ENCODE results near the gene QRFPR.

QRFPR gene

DNA sequence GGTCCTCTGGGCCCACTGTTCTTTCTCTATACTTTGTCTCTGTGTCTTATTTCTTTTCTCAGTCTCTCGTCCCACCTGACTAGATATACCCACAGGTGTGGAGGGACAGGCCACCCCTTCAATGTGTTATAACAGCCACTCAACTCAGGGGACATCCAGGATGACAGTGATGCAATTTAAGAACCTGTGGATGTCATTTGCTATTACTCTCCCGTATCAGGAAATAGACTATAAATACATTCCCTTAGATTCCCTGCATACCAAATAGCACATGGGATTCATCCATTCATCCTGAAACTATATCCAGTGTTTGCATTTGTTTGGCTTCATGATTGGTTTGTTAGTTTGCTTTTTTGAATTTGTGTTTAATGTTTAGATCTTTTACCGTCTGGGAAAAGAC lies 16.6 kb upstream of the QRFPR start:
- TF ChIP-seq, protein P1, sequence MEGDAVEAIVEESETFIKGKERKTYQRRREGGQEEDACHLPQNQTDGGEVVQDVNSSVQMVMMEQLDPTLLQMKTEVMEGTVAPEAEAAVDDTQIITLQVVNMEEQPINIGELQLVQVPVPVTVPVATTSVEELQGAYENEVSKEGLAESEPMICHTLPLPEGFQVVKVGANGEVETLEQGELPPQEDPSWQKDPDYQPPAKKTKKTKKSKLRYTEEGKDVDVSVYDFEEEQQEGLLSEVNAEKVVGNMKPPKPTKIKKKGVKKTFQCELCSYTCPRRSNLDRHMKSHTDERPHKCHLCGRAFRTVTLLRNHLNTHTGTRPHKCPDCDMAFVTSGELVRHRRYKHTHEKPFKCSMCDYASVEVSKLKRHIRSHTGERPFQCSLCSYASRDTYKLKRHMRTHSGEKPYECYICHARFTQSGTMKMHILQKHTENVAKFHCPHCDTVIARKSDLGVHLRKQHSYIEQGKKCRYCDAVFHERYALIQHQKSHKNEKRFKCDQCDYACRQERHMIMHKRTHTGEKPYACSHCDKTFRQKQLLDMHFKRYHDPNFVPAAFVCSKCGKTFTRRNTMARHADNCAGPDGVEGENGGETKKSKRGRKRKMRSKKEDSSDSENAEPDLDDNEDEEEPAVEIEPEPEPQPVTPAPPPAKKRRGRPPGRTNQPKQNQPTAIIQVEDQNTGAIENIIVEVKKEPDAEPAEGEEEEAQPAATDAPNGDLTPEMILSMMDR (IDR thresholded peaks at IDR 0.05; ENCODE audit: insufficient read depth, low read depth, low read length, missing control alignments), result no peak
- no peak overlapping the region for H3K4me3 ChIP-seq (ENCODE audit: low read length)

GRCh38 chr4:121392426-121393086 lies 11.7 kb upstream of the QRFPR start:
- TF ChIP-seq, protein P1 (IDR thresholded peaks at IDR 0.05; ENCODE audit: insufficient read depth, low read depth, low read length, missing control alignments), result no peak
- no peak for DNase-seq (ENCODE audit: low read depth)
- no peak overlapping the region for H3K4me3 ChIP-seq (ENCODE audit: low read length)

More for the DNA sequence above, 16.6 kb upstream of the QRFPR start:
- no peak for DNase-seq (ENCODE audit: low read depth)

DNA sequence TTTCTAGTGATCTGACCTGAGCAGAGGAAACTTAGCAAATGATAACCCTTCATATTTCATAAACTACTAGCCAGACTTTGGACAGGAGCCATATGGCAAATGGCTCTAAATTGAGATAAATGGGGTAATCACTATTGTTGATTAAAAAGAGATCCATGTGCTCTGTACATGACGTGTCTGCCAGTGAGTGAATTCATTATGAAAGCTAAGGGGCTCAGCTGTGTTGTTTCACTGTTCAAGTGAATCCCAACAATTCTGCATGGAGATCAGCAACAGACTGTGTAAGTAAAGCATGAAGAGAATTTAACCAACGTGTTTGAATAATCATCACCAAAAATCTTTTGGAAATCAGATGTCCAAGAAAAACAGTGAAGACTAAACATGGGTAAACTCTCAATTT lies 9.5 kb upstream of the QRFPR start:
- no peak overlapping the region for H3K4me3 ChIP-seq (ENCODE audit: low read length)

DNA sequence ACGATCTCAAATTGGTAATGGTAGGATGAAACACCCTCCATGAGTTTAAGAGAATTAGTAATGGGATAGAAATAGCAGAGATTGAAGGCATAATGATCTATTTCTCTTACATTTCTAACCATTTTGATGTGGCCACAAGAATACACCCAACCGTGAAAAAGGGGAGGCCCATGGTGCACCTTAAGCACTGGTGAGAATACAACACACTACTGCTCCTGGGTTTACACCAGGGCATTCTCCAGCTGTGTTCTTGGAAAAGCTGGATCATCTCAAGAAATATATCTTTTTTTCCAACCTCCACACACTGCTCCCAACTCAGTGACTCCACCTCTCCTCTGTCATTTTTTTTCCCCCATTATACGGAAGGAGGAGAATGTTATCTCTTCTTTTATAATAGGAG lies 1.5 kb downstream of the QRFPR start:
- H3K4me3 ChIP-seq (ENCODE audit: low read length), result no peak overlapping the region
- no peak for DNase-seq (ENCODE audit: low read depth)
- TF ChIP-seq, protein P1 (IDR thresholded peaks at IDR 0.05; ENCODE audit: insufficient read depth, low read depth, low read length, missing control alignments), result no peak

More for the DNA sequence above, 9.5 kb upstream of the QRFPR start:
- TF ChIP-seq, protein P1 (IDR thresholded peaks at IDR 0.05; ENCODE audit: insufficient read depth, low read depth, low read length, missing control alignments), result no peak
- DNase-seq (ENCODE audit: low read depth), result no peak

DNA sequence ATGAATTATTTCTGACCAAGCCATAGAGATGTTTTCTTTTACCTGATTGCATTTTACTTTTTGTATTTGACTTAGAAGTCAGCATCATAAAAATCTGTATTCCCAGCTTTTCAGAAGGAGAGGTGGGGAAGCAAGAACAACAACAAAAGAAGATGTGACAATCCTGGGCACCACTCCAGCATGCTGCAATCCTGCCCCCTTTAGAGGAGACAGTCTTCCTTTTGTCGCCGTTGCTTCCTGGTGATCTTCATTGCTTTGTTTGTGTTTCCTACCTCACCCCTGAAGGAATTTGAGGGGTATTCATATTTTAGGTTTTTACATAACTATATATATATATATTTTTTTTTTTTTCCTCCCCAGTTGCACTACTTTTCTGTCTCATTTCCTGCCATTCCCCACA lies 3.7 kb downstream of the QRFPR start:
- TF ChIP-seq, protein P1 (IDR thresholded peaks at IDR 0.05; ENCODE audit: insufficient read depth, low read depth, low read length, missing control alignments), result no peak
- no peak for DNase-seq (ENCODE audit: low read depth)
- no peak overlapping the region for H3K4me3 ChIP-seq (ENCODE audit: low read length)

GRCh38 chr4:121376556-121376955 lies 4.3 kb downstream of the QRFPR start:
- TF ChIP-seq, protein P1 (IDR thresholded peaks at IDR 0.05; ENCODE audit: insufficient read depth, low read depth, low read length, missing control alignments), result no peak
- H3K4me3 ChIP-seq (ENCODE audit: low read length), result no peak overlapping the region
- peak; percentile 27 for DNase-seq (ENCODE audit: low read depth)

- TF ChIP-seq, protein P1 (IDR thresholded peaks at IDR 0.05; ENCODE audit: insufficient read depth, low read depth, low read length, missing control alignments), result no peak
- peak; percentile 29 for DNase-seq (ENCODE audit: low read depth)
- no peak overlapping the region for H3K4me3 ChIP-seq (ENCODE audit: low read length)
Measured at GRCh38 chr4:121376097-121376496, 4.7 kb downstream of the QRFPR start.

Data from epithelial cell of esophagus (primary cell).